Esophagus muscularis mucosa (tissue), 4 donors: ENCODE results near the gene SPI1. TPM values are rescaled to one million over a fixed set of nuclear protein-coding genes. Genes with fewer than 3 reads are reported as not detected.

Experiments used
- DNase-seq: peaks from one replicate; pipeline ENCODE4 v3.0.0-alpha.2; 2017; ENCODE audit errors: extremely low spot score
- H3K27ac ChIP-seq, 4 donors: fragments of 200-600 bp; sonication (generic); replicated peaks in 1 of 4; 1 replicate in 3 of 4; 2 replicates in 1 of 4; pipeline ENCODE4 v1.5.1; 2016 to 2019; ENCODE audit warnings: mild to moderate bottlenecking in 1 of 4
- H3K27me3 ChIP-seq, 4 donors: fragments of 200-600 bp; sonication (generic); one replicate each; pipeline versions ENCODE4 v1.5.1 to v1.6.0; 2016 to 2019
- H3K36me3 ChIP-seq, 4 donors: fragments of 200-600 bp; sonication (generic); one replicate each; pipeline ENCODE4 v1.5.1; 2016 to 2019
- H3K4me1 ChIP-seq, 4 donors: fragments of 200-600 bp; sonication (generic); one replicate each; pipeline ENCODE4 v1.5.1; 2016 to 2019
- H3K4me3 ChIP-seq, 4 donors: fragments of 200-600 bp; sonication (generic); 1 replicate in 2 of 4; 2 replicates in 2 of 4; pipeline ENCODE4 v1.5.1; 2016 to 2019; ENCODE audit warnings: mild to moderate bottlenecking in 4 of 4, moderate library complexity in 1 of 4
- H3K9me3 ChIP-seq, 4 donors: fragments of 200-600 bp; sonication (generic); 1 replicate in 3 of 4; 2 replicates in 1 of 4; pipeline ENCODE4 v1.5.1; 2016 to 2019
- CTCF ChIP-seq, 3 experiments: fragments of 200-600 bp in 2 of 3; fragments of 450-650 bp in 1 of 3; sonication (generic) in 2 of 3; IDR thresholded peaks; one replicate each; pipeline ENCODE4 v1.5.1; 2017 to 2019; ENCODE audit warnings: antibody characterized with exemption in 3 of 3, mild to moderate bottlenecking in 2 of 3, moderate library complexity in 1 of 3
- EP300 ChIP-seq: sonication (generic); formaldehyde crosslinking; IDR thresholded peaks from one replicate; pipeline ENCODE4 v1.6.1; 2017; ENCODE audit warnings: antibody characterized with exemption
- POLR2A ChIP-seq: fragments of 450-650 bp; IDR thresholded peaks from one replicate; pipeline ENCODE4 v1.6.1; 2017; ENCODE audit warnings: antibody characterized with exemption, moderate library complexity, mild to moderate bottlenecking, low read depth
- POLR2AphosphoS5 ChIP-seq, 2 donors: sonication (generic); formaldehyde crosslinking; IDR thresholded peaks; one replicate each; pipeline ENCODE4 v1.6.1; 2017; ENCODE audit warnings: antibody characterized with exemption in 2 of 2
- WGBS: methylation state at CpG from one replicate; pipeline ENCODE4 v1.1.5; 2018; 5-methylcytosine and 5-hydroxymethylcytosine counted together
- intact Hi-C: fragments of 100-400 bp; cut with DNase I; formaldehyde crosslinking; loops from one replicate; pipeline ENCODE4 v1.15.1; 2023
- total RNA-seq, 4 donors: library from RNA; depleted of rRNA; stranded (reverse); fragments of >200 nt; gene quantifications; one replicate each; pipeline versions ENCODE4 v1.1.0 to v1.2.1, GENCODE V29; 2016

The SPI1 gene
- total RNA-seq, 4 donors from 2014 or later: 17.6 to 34.6 (median 20.5) TPM

- H3K4me1 ChIP-seq: peaks cover 0 to 8% (median 3%) of the 10 kb centered on the region in 4 donors
- no peaks in the 10 kb centered on the region for H3K9me3 ChIP-seq
- peak overlapping the region; percentile 39 to 53 (median 41) for H3K4me3 ChIP-seq
- peak overlapping the region; percentile 31 to 72 (median 64) for H3K27ac ChIP-seq
- H3K36me3 ChIP-seq: no peaks in the 10 kb centered on the region
- no peak for TF ChIP-seq POLR2A
- no peak for TF ChIP-seq POLR2AphosphoS5 (IDR thresholded peaks at IDR 0.05)
- no peak for TF ChIP-seq CTCF (IDR thresholded peaks at IDR 0.05)
- TF ChIP-seq EP300: no peak
- H3K27me3 ChIP-seq: no peaks in the 10 kb centered on the region
- intact Hi-C loops: no loop called here
- WGBS: 60% methylated on average over 14 of the region's 14 CpGs
- no peak for DNase-seq
These were observed 1.6 kb downstream of the SPI1 start for GRCh38 chr11:47376525-47377371.

- Histone ChIP-seq H3K9me3 (no peaks in the 10 kb centered on the region), H3K27me3 (no peaks in the 10 kb centered on the region), H3K4me3 (peak overlapping the region; percentile 39 to 53 (median 41)), H3K36me3 (no peaks in the 10 kb centered on the region), H3K27ac (no peak overlapping the region), H3K4me1 (peaks cover 0 to 8% (median 3%) of the 10 kb centered on the region in 4 donors)
- intact Hi-C loops: no loop called here
- no peak for TF ChIP-seq POLR2A
- TF ChIP-seq POLR2AphosphoS5 (IDR thresholded peaks at IDR 0.05): no peak
- TF ChIP-seq EP300: no peak
- no peak for TF ChIP-seq CTCF (IDR thresholded peaks at IDR 0.05)
- 63% methylated on average over 8 of the region's 8 CpGs for WGBS
- DNase-seq: no peak
These were observed 2.2 kb downstream of the SPI1 start for GRCh38 chr11:47376107-47376524.

- 93% methylated on average over 10 of the region's 13 CpGs for WGBS
- no peaks in the 10 kb centered on the region for H3K36me3 ChIP-seq
- H3K27ac ChIP-seq: no peak overlapping the region
- no peaks in the 10 kb centered on the region for H3K27me3 ChIP-seq
- TF ChIP-seq POLR2AphosphoS5 (IDR thresholded peaks at IDR 0.05): no peak
- TF ChIP-seq CTCF (IDR thresholded peaks at IDR 0.05): no peak
- no peak for TF ChIP-seq POLR2A
- no peak for TF ChIP-seq EP300
- H3K4me3 ChIP-seq: peak overlapping the region in 3 of 4 donors; percentile 39 to 53 (median 42)
- DNase-seq: no peak
- peaks cover 0 to 8% (median 3%) of the 10 kb centered on the region in 4 donors for H3K4me1 ChIP-seq
- intact Hi-C loops: no loop called here
- no peaks in the 10 kb centered on the region for H3K9me3 ChIP-seq
These were observed 2.7 kb downstream of the SPI1 start for GRCh38 chr11:47375546-47376085.

GRCh38 chr11:47375020-47375419 lies 3.3 kb downstream of the SPI1 start:
- Histone ChIP-seq H3K27ac (no peak overlapping the region), H3K9me3 (no peaks in the 10 kb centered on the region), H3K36me3 (no peaks in the 10 kb centered on the region), H3K27me3 (no peaks in the 10 kb centered on the region), H3K4me3 (no peak overlapping the region), H3K4me1 (peaks cover 0 to 8% (median 3%) of the 10 kb centered on the region in 4 donors)
- TF ChIP-seq EP300 (no peak), POLR2A (no peak), CTCF (IDR thresholded peaks at IDR 0.05) (no peak), POLR2AphosphoS5 (IDR thresholded peaks at IDR 0.05) (no peak)
- DNase-seq: no peak
- intact Hi-C loops: no loop called here
- 86% methylated on average over 8 of the region's 8 CpGs for WGBS
